ENCODE results near the gene GPR161.

DNA sequence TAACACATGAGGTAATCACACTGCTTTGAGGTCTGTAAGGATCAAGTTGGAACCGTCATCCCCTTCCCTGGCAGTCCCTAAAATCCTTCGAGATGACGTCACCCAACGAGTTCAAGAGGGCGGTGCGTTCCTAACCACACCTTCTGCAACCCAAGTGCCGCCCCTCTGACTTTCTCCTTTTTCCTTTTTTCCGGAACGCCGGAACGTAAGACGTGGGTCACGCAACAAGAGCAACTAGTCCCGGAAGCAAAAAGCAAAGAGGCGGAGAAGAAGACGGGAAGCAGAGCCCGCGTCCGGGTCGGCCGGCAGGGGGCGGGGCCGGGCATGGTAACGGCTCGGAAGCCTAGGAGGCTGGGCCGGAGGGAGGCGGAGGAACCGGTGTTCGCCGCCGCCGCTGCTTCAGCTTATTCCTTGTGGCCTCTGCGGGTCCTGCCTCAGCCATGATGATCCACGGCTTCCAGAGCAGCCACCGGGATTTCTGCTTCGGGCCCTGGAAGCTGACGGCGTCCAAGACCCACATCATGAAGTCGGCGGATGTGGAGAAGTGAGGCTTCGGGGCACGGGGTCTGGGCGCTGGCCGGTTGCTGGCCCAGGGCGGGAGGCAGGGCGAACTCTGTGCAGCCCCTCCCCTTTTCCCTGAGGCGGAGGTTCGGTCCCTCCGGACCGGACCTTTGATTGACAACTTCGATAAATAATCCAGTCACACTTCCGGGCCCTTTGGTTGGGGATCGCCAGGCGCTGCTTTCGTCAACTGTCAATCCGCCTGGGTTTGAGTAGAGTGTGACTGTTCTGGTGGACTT, 42.1 kb upstream of the GPR161 start, which contains the start of gene TIPRL:
- TF ChIP-seq CTCF (conservative IDR thresholded peaks at IDR 0.05) (peak; percentile 58), ZFX (IDR thresholded peaks at IDR 0.05) (no peak)
